Ovary (tissue), 3 donors: ENCODE data around the gene CAPN5.

Experiments used
- CTCF ChIP-seq, 3 donors: fragments of 450-650 bp in 2 of 3; fragments of 200-600 bp in 1 of 3; IDR thresholded peaks; one replicate each; pipeline versions ENCODE4 v1.5.1 to v1.8.0; 2016 to 2022; ENCODE audit warnings: antibody characterized with exemption in 3 of 3, mild to moderate bottlenecking in 1 of 3
- EP300 ChIP-seq: sonication (generic); formaldehyde crosslinking; IDR thresholded peaks from one replicate; pipeline ENCODE4 v1.6.1; 2017; ENCODE audit warnings: antibody characterized with exemption
- POLR2A ChIP-seq: fragments of 450-650 bp; IDR thresholded peaks from one replicate; pipeline ENCODE4 v1.6.1; 2017; ENCODE audit warnings: antibody characterized with exemption, mild to moderate bottlenecking, moderate library complexity
- donor health status: DM: no; HTN: no; CAD: no.

GRCh38 chr11:77151804-77152509 lies 85.2 kb downstream of the CAPN5 start:
- TF ChIP-seq CTCF (IDR thresholded peaks at IDR 0.05) (no peak), EP300 (no peak), POLR2A (no peak)
